ENCODE data around the gene HLA-DOA.

- TF ChIP-seq, protein P1, sequence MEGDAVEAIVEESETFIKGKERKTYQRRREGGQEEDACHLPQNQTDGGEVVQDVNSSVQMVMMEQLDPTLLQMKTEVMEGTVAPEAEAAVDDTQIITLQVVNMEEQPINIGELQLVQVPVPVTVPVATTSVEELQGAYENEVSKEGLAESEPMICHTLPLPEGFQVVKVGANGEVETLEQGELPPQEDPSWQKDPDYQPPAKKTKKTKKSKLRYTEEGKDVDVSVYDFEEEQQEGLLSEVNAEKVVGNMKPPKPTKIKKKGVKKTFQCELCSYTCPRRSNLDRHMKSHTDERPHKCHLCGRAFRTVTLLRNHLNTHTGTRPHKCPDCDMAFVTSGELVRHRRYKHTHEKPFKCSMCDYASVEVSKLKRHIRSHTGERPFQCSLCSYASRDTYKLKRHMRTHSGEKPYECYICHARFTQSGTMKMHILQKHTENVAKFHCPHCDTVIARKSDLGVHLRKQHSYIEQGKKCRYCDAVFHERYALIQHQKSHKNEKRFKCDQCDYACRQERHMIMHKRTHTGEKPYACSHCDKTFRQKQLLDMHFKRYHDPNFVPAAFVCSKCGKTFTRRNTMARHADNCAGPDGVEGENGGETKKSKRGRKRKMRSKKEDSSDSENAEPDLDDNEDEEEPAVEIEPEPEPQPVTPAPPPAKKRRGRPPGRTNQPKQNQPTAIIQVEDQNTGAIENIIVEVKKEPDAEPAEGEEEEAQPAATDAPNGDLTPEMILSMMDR (IDR thresholded peaks at IDR 0.05), result no peak
- no peak for TF ChIP-seq POLR2A (IDR thresholded peaks at IDR 0.05)
Measured at GRCh38 chr6:33013608-33014007, 4.2 kb upstream of the HLA-DOA start.

Measured in adrenal gland (tissue), 5 donors.